ENCODE results near the gene RAPGEF2.
"Not testable (repeated sequence)": the region's sequence is repeated elsewhere in the genome, so short reads cannot be mapped to it uniquely, and the experiment has no call there.

The RAPGEF2 gene

DNA sequence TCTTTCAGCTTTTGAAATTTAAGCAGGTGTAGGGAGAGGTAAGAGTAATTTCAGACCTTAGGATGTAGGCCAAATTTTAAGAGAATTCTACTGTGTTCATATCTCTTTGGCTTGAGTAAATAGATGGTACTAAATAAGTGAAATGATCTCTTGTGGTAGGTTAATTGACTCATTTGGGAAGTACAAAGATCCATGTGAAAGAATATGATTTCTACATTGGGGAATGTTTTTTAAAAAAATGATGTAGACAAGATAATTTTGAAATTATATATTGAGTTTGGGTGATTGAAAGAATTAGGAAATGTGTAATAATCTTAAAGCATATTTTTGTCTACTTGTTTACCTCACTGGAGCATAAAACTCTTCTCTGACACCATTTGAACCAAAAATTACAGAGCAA lies 35.6 kb downstream of the RAPGEF2 start:
- DNase-seq (ENCODE audit: low read depth): no peak

DNA sequence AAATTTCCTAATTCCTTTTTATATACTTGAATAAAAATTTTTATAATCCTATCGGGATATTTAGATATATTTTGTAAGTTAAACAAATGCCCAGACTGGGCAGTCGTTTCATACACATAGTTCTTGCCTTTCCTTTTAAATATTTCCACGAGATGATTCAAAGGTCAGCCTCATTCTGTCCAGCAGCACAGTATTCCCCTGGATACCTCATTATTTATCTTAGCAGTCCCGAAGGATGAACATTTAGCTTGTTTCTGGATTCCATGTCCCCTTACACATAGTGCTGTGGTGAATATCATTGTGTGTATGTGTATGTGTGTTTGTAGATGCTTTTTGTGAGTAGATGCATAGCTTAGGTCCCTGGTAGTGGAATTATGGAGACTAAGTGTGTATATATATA lies 38.3 kb downstream of the RAPGEF2 start:
- DNase-seq (ENCODE audit: low read depth): no peak

DNA sequence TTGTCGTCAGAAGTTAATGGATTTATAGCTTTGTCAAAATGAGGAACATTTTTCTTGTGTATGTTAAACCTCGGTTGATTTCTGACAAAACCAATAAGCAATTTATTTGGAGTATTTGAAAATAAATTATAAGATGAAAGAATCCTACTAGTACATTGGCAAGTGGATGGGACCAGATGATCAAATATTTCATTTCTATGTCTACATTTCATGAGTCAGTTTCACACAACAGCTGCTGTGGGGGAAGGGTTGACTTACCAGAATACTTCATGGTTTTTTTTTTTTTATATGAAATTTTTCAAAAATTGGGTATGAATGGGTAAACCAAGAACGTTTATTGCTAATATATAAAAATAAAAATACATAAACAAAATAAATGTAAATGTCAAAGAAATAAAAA lies 39.4 kb downstream of the RAPGEF2 start:
- no peak for DNase-seq (ENCODE audit: low read depth)

DNA sequence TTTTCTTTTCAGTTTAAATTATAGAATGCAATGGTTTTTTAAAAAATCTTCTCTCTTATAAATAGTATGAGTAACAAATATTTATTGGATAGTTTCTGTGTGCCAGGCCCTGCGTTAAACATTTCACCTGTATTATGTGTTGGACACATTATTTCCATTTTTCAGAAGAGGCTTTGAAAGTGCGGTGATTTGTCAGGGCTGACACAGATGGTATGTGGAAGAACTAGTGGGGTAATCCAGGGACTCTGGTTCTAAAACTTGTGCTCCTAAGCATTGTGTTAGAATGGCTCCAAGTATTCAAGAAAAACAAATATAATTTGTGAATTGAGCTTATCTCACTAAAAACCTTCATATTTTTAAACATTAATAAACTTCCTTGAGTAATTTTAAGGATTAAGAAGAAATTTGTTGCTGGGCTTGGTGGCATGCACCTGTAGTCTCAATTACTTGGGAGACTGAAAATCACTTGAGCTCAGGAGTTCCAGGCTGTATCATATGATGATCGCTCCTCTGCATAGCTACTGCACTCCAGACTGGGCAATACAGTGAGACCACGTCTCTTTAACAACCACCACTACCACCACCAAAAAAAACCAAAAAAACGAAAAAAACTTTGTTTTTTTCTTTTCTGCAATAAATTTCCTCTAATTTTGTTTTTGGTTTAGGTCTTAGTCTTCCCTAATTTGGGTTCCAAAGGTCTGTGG lies 40.0 kb downstream of the RAPGEF2 start:
- DNase-seq (ENCODE audit: low read depth): no peak

DNA sequence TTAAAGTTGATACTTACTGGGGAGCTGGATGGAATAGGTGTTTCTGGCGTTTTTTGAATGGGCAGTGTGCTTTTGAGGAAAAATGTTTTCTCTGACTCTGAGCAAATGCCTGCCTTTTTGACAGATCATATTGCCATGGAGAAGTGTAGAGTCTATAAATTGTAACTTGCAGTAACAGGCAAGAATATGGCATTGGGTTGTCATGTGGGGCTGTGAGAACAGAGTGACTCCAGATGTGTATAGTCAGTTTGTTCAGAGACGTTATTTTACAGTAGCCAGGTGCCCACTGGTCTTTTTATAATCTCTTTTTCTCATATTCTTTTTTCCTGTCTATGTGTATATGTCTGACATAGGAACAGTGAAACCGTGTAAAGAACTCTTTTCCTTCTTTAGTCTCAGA lies 40.8 kb downstream of the RAPGEF2 start:
- no peak for DNase-seq (ENCODE audit: low read depth)

DNA sequence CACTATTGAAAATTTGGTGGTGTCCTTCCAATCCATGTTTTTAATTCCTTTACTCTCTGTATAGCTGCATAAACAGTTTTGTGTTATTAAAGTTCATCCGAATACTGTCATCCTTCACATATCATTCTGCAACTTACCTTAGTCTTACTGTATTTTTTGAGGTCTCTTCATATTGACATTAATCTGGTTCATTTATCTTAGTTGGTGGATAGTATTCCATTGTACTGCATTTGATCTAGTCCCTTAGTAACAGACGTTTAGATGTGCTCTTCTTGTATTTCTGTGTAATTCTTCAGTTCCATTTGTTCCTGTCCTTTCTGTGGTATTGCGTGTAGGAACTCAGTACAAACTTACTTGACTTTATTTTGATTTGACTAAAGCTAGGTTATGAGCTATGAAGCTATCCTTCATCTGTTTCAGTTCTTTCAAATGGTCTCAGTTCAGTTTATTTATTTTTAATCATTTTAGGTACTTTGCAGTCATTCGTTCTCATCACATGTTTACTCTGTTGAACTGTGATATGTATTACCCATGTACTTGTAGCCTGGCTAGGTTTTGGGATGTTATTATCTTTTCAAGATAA lies 41.3 kb downstream of the RAPGEF2 start:
- DNase-seq (ENCODE audit: low read depth): no peak

DNA sequence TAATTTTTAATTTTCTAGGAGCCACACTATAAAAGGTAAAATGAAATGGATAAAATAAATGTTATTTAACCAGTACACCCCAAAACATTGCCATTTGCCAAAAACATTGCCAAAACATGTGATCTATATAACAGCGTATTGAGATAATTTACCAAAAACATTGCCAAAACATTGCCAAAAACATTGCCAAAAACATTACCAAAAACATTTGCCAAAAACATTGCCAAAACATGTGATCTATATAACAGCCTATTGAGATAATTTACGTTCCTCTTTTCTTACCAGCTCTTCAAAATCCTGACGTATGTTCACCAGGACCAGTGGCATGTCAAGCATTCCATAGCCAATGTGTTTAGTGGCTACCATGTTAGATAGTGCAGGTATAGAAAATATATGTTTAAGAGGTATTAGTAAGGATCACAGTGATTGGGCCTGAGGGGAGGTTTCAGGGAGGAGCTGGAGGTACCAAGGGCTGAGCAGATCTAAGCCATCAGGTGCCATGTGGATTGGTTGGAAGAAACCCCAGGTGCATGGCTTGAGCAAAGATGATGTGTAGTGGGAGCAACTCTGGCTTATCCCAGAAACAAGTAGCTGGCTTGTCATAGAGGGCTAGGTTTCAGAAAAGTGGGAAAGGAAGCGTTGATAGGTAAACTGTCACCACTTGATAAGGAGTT lies 42.6 kb downstream of the RAPGEF2 start:
- DNase-seq (ENCODE audit: low read depth): no peak

DNA sequence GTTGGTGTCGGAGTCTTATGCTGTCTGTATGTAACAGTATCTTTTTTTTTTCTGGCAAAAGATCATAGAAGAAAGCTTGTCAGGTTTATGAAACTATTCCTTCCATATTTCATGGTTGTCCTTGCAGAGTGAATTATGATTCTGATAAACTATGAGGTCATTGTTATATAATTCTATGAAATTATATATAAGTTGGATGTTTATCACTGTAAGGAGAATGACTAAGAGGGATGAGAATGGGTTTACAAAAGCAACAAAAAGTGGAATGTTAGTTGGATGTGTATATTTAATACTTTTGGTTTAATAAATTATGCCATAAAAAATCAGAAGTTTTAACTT lies 43.1 kb downstream of the RAPGEF2 start:
- no peak for DNase-seq (ENCODE audit: low read depth)

DNA sequence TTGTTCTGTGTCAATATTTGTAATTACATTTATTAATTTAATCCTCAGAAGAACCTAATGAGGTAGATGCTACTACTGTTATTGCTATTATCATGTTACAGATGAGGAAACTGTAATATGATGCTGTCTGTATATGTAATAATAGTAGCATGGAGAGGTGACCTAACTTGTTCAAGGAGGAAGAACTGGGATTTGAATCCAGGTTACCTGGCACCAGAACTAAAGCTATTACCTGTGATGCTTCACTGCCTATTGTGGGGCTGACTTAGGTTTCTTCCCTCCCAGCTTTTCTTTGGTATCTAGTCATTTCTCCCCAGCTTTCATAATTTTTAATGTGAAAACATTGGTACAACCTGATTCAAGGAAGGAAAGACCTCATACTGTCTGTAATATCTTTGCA lies 43.6 kb downstream of the RAPGEF2 start:
- DNase-seq (ENCODE audit: low read depth): no peak

DNA sequence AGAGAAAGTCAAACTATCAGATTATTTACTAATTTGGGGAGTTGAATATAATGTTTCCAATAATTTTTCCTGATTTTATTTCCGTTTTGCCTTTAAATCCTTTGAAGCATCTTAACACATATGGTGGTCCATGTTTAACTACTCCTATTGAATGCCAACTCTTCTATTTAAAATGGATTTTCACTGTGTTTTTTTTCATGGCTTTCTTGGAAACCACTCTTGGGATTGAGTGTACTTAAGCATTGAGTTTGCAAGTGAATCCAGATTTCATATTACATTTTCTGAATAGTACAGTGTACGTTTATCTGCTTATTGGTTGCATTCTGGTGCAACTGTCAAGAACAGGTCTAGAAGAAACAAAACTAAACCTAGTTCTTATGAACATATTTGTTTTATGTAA lies 45.6 kb downstream of the RAPGEF2 start:
- DNase-seq (ENCODE audit: low read depth): no peak

DNA sequence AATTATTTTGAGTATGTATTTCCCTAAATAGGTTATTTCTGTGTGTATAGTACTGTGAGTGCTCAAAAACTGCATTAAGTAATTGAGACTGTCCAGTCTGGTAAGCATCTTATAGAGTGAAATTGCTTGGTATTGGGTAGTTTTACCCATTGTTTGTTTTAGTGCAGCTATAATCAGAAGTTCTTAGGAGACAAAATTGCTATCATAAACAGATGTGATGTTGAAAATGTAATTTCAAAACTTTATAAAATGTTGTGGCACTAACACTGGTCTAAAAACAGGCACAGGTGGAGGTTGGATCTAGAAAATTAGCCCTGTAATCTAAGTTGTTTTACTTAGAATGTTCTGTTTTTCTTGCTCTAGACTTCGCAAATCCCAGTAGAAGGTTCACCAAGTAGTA lies 46.8 kb downstream of the RAPGEF2 start:
- no peak for DNase-seq (ENCODE audit: low read depth)

DNA sequence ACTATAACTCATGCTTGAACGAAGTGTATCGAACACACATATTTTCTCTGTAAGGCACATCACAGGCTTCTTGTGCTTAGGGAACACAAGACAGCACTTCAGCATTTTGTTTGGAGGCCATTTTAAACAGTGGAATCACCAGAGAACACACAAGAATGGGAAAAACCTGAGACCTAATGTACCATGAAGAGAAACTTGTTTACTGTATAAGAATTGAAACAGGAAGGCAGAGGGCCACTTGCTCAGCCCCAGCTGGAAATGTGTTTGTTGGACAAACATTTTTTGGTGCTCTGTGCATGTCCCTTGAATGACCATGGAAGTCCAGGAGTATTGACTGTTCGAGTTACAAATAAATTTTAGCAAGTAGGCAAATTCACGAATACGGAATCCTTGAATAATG lies 47.5 kb downstream of the RAPGEF2 start:
- no peak for DNase-seq (ENCODE audit: low read depth)

DNA sequence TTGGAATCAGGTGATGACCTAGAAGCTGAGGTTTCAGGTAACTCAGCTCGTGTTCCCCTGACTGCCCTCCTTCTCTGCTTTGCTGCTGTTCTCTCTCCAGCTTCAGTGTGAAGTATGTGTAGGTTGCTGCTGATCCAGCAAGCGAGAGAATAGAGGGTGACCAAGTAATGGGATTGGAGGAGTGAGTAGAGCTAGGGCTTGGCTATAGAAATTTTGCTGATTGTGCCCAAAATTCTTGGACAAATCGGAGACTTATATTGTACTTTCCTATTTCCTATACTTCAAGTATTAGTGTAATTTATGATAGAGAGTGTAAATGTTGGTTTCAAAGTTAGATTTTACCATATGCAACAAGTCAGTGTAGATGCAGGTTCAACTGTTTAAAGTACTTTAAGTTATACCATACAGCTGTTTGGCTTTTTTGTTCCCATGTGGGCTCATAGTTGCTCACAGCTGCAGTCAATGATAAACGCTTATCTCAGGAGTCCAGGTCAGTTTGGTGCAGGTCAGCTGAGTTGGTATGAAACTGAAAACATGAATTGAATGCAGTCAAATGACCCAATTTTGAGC lies 48.0 kb downstream of the RAPGEF2 start:
- no peak for DNase-seq (ENCODE audit: low read depth)

DNA sequence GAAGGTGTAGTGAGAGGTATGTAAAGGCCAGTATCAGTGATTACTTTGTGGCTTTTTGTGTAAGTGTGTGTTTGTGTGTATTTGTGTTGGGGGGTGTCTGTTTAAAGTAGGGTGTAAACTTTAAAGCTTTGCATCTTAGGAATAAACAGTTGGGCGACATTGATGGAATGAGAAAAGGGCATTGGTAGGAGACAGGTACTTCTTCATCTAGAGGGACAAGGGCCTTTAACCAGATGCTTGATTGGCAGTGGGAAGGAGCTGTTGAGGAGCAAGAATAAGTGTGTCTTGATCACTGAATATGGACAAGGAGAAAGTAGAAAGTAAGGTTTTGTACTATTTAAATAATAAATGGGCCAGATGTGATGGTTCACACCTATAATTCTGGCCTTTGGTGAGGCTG lies 48.8 kb downstream of the RAPGEF2 start:
- DNase-seq (ENCODE audit: low read depth): no peak

DNA sequence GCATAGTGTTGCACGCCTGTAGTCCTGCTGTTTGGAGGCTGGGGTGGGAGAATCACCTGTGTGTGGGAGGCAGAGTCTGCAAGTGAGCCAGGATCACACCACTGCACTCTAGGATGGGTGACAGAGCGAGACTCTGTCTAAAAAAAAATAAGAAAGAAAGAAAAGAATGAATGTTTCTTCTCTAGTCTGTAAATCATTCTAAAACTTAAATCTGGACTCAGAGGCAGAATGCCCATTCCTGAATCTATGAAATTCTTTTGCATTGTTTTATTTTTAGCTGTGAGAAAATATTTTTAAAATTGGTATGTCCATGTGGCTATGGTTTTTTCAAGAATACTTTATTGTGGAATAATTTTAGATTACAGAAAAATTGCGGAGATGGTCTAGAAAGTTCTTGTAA lies 49.3 kb downstream of the RAPGEF2 start:
- no peak for DNase-seq (ENCODE audit: low read depth)

DNA sequence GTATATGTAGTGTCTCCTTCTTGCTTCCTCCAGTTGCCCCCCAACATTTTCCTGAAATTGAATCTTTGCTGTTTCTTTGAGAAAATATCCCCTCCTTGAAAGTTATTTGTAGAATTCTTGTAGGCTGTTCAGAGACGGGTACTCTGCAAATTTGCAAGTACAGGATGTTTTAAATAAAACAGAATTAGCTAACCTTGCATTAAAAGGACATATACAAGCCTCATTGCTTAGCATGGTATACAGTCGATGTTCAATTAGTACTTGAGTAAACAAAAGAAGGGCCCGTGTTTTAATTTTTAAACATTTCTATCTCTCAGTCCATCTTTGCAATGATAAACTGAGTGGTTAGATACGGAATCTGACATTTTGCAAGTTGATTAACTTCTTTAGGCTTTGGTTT lies 50.8 kb downstream of the RAPGEF2 start:
- no peak for DNase-seq (ENCODE audit: low read depth)

DNA sequence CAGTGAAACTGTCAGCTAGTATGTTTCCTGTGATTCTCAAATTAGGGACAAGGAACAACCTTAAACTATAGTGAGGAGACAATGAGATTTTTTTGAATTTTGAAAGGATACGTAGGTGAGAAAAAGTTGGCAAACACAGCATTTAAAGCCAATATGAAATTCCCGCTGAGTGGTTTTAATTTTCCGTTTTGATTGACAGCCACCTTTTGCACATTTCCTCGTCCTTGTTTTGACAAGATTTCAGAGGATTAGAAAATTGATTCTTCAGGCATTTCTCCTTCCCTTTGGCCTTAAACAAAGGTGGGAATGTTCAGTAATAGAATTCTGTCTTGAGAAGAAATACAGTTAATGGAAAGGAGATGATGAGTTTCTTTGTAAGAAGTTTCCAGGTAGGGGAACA lies 52.2 kb downstream of the RAPGEF2 start:
- DNase-seq (ENCODE audit: low read depth): no peak

DNA sequence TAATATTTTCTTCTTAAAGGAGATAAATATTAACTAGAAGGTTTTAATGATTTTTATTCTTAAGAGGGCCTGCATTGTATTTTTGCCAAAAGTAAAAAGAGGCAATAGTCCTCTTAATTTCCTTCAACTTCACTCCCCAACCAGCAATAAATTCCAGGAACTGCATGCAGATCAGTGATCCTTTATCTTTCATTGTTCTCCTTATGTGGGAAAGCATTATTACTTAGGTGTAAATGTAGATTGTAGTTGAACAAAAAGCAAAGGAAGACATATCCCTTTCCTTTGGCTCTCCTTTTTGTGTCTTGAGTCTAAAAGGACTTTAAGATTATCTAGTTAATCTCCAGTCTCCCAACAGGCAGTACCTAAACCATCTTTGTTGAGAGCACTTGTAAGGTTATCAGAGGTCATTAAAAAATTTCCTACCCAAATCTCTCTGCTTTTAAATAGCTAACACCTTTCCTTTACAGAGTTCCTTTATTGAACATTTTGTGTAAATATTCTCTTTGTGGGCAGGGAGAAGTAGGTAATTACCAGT lies 55.3 kb downstream of the RAPGEF2 start:
- no peak for DNase-seq (ENCODE audit: low read depth)

DNA sequence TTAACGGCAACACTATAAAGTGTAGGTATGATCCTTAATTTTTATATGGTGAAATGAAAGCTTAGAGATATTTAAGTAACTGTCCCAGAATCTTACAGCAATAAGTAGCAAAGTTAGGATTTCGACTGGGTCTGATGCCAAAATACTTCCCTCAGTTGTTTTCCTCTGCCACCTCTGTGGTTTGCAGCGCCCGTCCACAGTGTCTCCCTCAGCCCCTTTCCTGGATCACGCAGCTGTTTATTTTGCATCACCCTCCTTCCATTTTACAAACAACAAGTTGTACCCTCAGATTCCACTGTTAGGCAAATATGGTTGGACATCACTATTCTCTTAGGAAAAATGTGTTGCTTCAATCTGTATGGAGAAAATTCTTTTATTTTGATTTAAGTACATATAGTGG lies 56.1 kb downstream of the RAPGEF2 start:
- DNase-seq (ENCODE audit: low read depth): no peak

DNA sequence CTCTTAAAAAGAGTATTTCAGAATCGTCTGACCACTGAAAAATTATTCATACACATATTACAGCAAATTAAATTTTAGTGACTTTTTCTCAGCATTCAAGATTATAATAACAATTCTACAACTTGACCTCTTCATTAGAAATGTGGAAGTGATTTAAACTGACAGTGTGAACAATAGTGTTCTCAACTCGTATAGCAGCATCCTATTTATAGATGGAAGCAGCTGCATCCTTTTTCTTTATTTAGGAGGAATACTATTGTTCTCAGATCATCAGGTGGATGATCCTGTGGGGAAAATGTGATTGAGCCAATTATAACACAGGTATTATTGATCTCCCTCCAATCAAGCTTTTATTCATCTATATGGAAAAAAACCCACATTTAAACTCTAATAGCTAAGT lies 56.7 kb downstream of the RAPGEF2 start:
- no peak for DNase-seq (ENCODE audit: low read depth)

DNA sequence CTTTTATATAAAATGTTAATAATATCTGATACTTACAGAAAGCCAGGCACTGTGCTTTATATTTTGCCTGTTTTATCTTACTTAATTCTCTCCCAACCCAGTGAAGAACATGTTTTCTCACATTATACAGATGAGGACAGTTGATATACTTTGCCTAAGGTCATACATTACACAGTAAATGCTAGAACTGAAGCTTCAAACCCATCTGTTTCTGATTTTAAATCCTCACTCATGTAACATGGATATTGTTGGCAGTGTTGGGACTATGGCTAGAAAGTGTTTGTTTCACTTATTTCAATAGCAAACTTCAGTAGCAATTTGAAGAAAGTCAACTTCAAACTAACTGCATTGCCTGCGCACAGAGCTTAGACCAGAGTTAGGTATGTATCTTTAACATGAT lies 57.4 kb downstream of the RAPGEF2 start:
- DNase-seq (ENCODE audit: low read depth): no peak

DNA sequence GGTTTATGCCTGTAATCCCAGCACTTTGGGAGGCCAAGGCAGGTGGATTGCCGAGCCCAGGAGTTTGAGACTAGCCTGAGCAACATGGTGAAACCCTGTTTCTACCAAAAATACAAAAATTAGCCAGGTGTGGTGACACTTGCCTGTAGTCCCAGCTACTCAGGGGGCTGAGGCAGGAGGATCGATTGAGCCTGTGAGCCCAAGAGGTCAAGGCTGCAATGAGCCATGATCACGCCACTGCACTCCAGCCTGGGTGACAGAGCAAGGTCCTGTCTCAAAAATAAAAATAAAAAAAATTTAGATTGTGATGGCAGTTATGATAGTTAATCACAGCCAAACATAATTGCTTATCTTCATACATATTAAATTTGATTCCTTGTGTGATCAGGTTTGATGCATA lies 58.6 kb downstream of the RAPGEF2 start:
- not testable (repeated sequence) for DNase-seq (ENCODE audit: low read depth)

DNA sequence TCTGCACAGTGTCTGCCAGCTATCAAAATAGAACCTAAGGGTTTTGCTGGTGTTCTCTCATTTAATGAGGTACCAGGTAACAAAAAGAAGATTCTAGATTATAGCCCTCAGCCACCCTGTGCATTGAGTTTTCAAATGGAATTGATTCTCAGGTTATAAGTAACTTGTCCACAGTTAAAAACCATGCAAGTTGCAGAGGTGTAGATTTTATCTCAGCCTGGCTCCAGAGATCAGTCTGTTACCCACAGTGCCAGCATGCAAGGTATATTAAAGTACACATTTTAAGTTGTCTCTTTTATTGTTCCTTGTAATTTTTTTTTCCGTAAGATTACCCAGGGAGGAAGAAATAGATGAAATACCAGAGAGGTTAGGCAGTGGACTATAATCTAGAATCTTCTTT lies 59.7 kb downstream of the RAPGEF2 start:
- DNase-seq (ENCODE audit: low read depth): no peak

Data from GM04503 (cell line).